Memory B cell (primary cell): ENCODE results near the gene CCNT1.
"Not testable (repeated sequence)": the region's sequence is repeated elsewhere in the genome, so short reads cannot be mapped to it uniquely, and the experiment has no call there.

Experiments
- ATAC-seq: fragments of 150-1000 bp; cut with Tn5 transposase; 2 replicates; pipeline ENCODE4 v1.10.0; 2021; ENCODE audit warnings: low read depth, mild to moderate bottlenecking, moderate library complexity
- DNase-seq, 2 donors: peaks; one replicate each; pipeline ENCODE4 v3.0.0; 2022; ENCODE audit warnings: low spot score in 2 of 2
- H3K27ac Mint-ChIP-seq: one replicate; pipeline ENCODE4 v1.8.0; 2022; ENCODE audit warnings: mild to moderate bottlenecking, moderate library complexity, mixed read lengths
- H3K27me3 Mint-ChIP-seq: one replicate; pipeline ENCODE4 v1.8.0; 2022; ENCODE audit warnings: mixed read lengths
- H3K36me3 Mint-ChIP-seq: one replicate; pipeline ENCODE4 v1.8.0; 2022; ENCODE audit warnings: mild to moderate bottlenecking, mixed read lengths
- H3K4me1 Mint-ChIP-seq: one replicate; pipeline ENCODE4 v1.8.0; 2022; ENCODE audit warnings: mixed read lengths
- H3K4me3 Mint-ChIP-seq: one replicate; pipeline ENCODE4 v1.8.0; 2022; ENCODE audit warnings: mild to moderate bottlenecking, moderate library complexity, mixed read lengths
- H3K9me3 Mint-ChIP-seq: one replicate; pipeline ENCODE4 v1.8.0; 2022; ENCODE audit warnings: mixed read lengths

The CCNT1 gene

DNA sequence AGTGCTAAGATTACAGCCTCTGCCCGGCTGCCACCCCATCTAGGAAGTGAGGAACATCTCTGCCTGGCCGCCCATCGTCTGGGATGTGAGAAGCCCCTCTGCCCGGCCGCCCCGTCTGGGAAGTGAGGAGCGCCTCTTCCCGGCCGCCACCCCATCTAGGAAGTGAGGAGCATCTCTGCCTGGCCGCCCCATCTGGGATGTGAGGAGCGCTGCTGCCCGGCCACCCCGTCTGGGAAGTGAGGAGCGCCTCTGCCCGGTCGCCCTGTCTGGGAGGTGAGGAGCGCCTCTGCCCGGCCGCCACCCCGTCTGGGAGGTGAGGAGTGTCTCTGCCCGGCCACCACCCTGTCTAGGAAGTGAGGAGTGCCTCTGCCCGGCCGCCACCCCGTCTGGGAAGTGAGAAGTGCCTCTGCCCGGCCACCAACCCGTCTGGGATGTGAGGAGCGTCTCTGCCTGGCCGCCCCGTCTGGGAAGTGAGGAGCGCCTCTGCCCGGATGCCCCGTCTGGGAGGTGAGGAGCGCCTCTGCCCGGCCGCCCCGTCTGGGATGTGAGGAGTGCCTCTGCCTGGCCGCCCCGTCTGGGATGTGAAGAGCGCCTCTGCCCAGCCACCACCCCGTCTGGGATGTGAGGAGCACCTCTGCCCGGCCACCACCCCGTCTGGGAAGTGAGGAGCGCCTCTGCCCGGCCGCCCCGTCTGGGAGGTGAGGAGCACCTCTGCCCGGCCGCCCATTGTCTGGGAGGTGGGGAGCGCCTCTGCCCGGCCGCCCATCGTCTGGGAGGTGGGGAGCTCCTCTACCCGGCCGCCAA is 74.6 kb downstream of the CCNT1 start:
- DNase-seq, H3K4me3 Mint-ChIP-seq, ATAC-seq, H3K9me3 Mint-ChIP-seq, H3K4me1 Mint-ChIP-seq, H3K27ac Mint-ChIP-seq, H3K27me3 Mint-ChIP-seq: not testable (repeated sequence)
- H3K36me3 Mint-ChIP-seq: peaks cover 15% of the 10 kb centered on the region

DNA sequence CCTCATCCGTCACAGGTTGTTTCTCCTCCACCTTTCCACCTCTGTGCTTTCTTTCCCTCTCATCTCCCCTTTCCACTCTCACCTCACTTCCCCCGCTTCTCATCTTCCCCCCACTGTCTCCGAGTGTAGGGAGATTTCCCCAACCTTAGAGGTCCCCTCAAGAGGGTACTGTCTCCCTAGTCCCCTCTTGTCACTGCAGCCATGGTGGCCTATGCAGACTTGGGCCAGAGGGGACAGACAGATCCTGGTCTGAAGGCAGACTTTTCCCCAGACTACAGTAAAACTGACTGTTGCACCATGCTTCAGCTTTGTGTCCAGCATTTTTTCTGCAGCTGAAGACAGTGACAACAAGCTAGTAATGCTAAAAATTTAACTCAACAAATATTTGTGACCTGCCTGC is 75.7 kb downstream of the CCNT1 start:
- Mint-ChIP-seq H3K36me3 (peaks cover 13% of the 10 kb centered on the region), H3K9me3 (peaks cover 7% of the 10 kb centered on the region), H3K27ac (no peak overlapping the region), H3K27me3 (no peaks in the 10 kb centered on the region), H3K4me3 (no peak overlapping the region), H3K4me1 (no peaks in the 10 kb centered on the region)
- no peak for ATAC-seq
- no peak for DNase-seq

DNA sequence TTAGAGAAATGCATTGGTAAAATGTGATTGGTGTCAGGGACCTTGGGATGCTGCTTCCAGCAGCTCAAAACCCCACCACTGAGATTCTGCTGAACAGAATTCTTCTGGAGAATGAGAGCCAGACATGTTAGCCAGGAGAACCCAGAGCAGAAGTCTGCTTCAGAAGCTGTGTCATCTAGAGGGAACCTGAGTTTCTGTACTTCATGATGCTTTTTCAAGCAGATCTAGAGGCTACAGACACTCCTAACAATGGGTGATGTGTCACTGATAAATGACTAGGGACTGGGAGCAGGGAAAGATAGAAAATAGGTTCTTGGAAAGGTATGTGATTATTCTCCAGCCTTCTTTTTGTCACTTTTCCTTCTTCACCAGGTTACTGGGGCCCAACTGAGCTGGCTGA is 76.1 kb downstream of the CCNT1 start:
- peaks cover 7% of the 10 kb centered on the region for H3K9me3 Mint-ChIP-seq
- ATAC-seq: no peak
- no peak overlapping the region for H3K4me3 Mint-ChIP-seq
- H3K27me3 Mint-ChIP-seq: no peaks in the 10 kb centered on the region
- H3K36me3 Mint-ChIP-seq: peaks cover 13% of the 10 kb centered on the region
- no peak for DNase-seq
- no peak overlapping the region for H3K27ac Mint-ChIP-seq
- no peaks in the 10 kb centered on the region for H3K4me1 Mint-ChIP-seq
